NT2/D1 (cell line): ENCODE measurements around the gene GLS.
"Not testable (repeated sequence)": the region's sequence is repeated elsewhere in the genome, so short reads cannot be mapped to it uniquely, and the experiment has no call there.

ENCODE experiments used
- DNase-seq: peaks from one replicate; pipeline ENCODE4 v3.0.0-alpha.2; 2011; ENCODE audit warnings: low read depth, low spot score
- H3K27me3 ChIP-seq: 2 replicates; pipeline ENCODE4 v1.6.0; 2011; ENCODE audit warnings: mild to moderate bottlenecking; ENCODE audit not compliant: insufficient read length, insufficient read depth
- H3K36me3 ChIP-seq: 2 replicates; pipeline ENCODE4 v1.6.1; 2011; ENCODE audit warnings: mild to moderate bottlenecking, low read length, mixed read lengths; ENCODE audit not compliant: insufficient read depth, insufficient read length
- H3K4me1 ChIP-seq: 2 replicates; pipeline ENCODE4 v1.5.1; 2011; ENCODE audit not compliant: insufficient read depth, insufficient read length
- H3K4me3 ChIP-seq: 2 replicates; pipeline ENCODE4 v1.5.1; 2011; ENCODE audit warnings: low read depth; ENCODE audit not compliant: insufficient read length
- H3K9ac ChIP-seq: 2 replicates; pipeline ENCODE4 v1.6.0; 2011; ENCODE audit warnings: low read depth; ENCODE audit not compliant: insufficient read length
- H3K9me3 ChIP-seq: 2 replicates; pipeline ENCODE4 v1.5.1; 2011; ENCODE audit warnings: mild to moderate bottlenecking, low read length; ENCODE audit not compliant: insufficient read depth
- SUZ12 ChIP-seq: IDR thresholded peaks from 2 replicates; pipeline ENCODE4 v1.6.1; 2011; ENCODE audit not compliant: insufficient read length, insufficient read depth; ENCODE audit errors: extremely low read depth
- YY1 ChIP-seq: IDR thresholded peaks from 2 replicates; pipeline ENCODE4 v1.6.1; 2011; ENCODE audit not compliant: insufficient read length, insufficient read depth
- ZNF274 ChIP-seq: IDR thresholded peaks from 2 replicates; pipeline ENCODE4 v1.6.1; 2011; ENCODE audit warnings: mild to moderate bottlenecking, low read depth, low read length

GLS gene

DNA sequence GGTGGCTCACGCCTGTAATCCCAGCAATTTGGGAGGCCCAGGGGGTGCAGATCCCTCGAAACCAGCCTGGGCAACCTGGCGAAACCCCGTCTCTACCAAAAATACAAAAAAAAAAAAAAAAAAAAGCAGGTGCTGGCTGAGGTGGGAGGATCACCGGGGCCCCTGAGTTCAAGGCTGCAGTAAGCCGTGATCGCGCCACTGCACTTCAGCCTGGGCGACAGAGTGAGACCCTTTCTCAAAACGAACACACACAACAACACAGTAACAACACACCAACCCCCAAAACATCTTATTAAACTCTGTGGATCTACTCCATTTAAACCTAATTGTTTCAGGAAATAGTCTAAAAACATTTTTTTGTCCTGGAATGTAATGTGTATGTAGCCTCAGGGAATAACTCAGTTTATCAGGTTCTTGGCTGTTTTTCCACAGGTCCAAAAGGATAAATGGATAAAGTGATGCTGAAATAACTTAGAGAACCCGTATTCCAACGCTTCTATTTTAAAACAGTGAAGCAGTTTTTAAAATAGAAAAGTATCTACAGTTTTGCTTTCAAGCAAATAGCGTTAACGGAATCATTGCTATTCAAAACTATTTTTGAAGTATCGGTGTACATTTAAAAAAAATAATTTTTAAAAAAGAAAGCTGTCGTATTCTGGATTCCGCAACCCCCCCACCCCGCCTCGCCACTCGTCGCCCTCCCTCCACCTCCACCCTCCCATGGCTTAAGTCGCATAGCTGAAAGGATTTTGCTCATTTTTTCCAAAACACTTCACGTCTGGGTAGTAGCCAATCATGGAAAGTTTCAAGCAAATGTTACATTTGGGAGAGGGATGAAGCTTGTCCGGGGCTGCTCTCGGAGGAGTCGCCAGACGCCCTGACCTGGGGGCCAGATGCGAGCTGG lies 895 bp upstream of the GLS start:
- Histone ChIP-seq H3K9ac (peak overlapping the region; percentile 82), H3K4me1 (no peaks in the 10 kb centered on the region), H3K4me3 (peak overlapping the region; percentile 93), H3K36me3 (peaks cover 22% of the 10 kb centered on the region), H3K27me3 (peaks cover 5% of the 10 kb centered on the region), H3K9me3 (no peaks in the 10 kb centered on the region)
- no peak for TF ChIP-seq SUZ12
- no peak for TF ChIP-seq YY1
- TF ChIP-seq ZNF274 = no peak
- no peak for DNase-seq

GRCh38 chr2:190881084-190881597 lies 520 bp downstream of the GLS start:
- no peak for DNase-seq
- peaks cover 24% of the 10 kb centered on the region for H3K36me3 ChIP-seq
- H3K4me1 ChIP-seq = no peaks in the 10 kb centered on the region
- H3K4me3 ChIP-seq = peak overlapping the region; percentile 93
- no peaks in the 10 kb centered on the region for H3K9me3 ChIP-seq
- H3K27me3 ChIP-seq = peaks cover 5% of the 10 kb centered on the region
- TF ChIP-seq SUZ12 (no peak), ZNF274 (no peak), YY1 (no peak)
- H3K9ac ChIP-seq = peak overlapping the region; percentile 88

DNA sequence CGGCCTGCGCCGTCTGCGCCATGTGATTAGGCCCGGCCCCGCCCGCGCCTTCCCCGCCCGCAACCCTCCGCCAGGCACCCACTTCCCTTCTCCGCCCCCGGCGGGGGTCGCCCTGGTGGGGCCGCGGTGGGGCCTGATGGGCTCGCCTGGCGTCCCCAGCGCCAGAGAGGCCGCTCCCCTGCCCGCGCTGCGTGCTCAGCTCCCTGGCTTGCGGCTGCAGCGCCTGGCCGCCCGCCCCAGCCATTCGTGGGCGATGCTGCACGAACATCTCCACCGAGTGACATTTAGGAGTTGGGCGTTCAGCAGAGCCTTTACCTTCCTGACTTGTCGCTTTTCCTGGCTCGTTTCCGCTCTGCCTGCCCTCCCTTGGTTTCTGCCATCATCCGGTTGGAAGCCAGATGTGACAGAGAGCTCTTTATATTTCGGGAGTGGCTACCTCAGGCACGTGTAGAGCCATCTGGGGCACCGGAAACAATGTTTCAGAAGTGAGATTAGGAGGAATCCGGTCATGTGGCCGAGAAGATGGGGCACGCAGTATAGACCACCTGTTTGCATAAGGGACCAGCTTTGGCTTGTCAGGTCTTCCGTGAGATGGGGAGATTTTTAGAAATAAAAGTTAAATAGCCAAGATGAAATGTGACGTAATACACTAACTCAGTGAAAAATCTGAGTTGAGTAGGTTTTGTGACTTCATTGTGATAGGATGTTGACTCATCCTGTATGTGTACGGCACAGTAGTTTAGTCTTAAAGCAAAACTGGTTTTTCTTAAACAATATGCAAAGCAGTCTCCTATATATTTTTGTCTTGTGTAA lies 1.2 kb downstream of the GLS start:
- peak overlapping the region; percentile 88 for H3K9ac ChIP-seq
- no peak for DNase-seq
- TF ChIP-seq YY1 = no peak
- TF ChIP-seq SUZ12 = no peak
- no peak for TF ChIP-seq ZNF274
- peaks cover 5% of the 10 kb centered on the region for H3K27me3 ChIP-seq
- H3K36me3 ChIP-seq = peaks cover 27% of the 10 kb centered on the region
- H3K4me3 ChIP-seq = peak overlapping the region; percentile 93
- H3K9me3 ChIP-seq = no peaks in the 10 kb centered on the region
- no peaks in the 10 kb centered on the region for H3K4me1 ChIP-seq

DNA sequence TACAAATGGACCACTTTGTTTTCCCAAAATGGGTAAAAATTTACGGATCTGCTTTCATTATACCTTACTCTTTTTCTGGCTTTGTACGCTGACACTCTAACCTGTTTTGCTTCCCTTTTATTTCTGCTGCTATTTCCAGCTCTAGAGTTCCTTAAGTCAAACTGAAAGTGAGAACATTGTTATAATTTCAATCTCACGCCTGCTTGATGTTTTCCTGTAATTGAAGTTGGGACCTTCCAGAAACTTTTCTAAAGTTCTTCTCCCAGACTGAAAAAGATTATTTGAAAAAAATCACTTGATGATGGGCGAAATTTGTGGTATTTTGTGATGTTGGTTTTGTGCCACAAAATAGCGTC lies 1.8 kb downstream of the GLS start:
- Histone ChIP-seq H3K27me3 (peaks cover 5% of the 10 kb centered on the region), H3K9me3 (no peaks in the 10 kb centered on the region), H3K9ac (peak overlapping the region; percentile 88), H3K4me1 (no peaks in the 10 kb centered on the region), H3K36me3 (peaks cover 27% of the 10 kb centered on the region), H3K4me3 (peak overlapping the region; percentile 93)
- TF ChIP-seq YY1 (no peak), SUZ12 (no peak), ZNF274 (no peak)
- no peak for DNase-seq

GRCh38 chr2:190882856-190883582 lies 2.4 kb downstream of the GLS start:
- Histone ChIP-seq H3K9ac (peak overlapping the region; percentile 47), H3K4me1 (no peaks in the 10 kb centered on the region), H3K9me3 (no peaks in the 10 kb centered on the region), H3K36me3 (peaks cover 27% of the 10 kb centered on the region), H3K4me3 (peak overlapping the region; percentile 93), H3K27me3 (peaks cover 5% of the 10 kb centered on the region)
- no peak for DNase-seq
- TF ChIP-seq YY1 (no peak), SUZ12 (no peak), ZNF274 (no peak)

GRCh38 chr2:190885844-190886243 lies 5.2 kb downstream of the GLS start:
- H3K4me1 ChIP-seq, DNase-seq, H3K27me3 ChIP-seq, H3K4me3 ChIP-seq, H3K9me3 ChIP-seq, H3K9ac ChIP-seq: not testable (repeated sequence)
- peaks cover 37% of the 10 kb centered on the region for H3K36me3 ChIP-seq

- no peak overlapping the region for H3K9ac ChIP-seq
- TF ChIP-seq SUZ12 = no peak
- TF ChIP-seq ZNF274 = no peak
- TF ChIP-seq YY1 = no peak
- H3K4me3 ChIP-seq = no peak overlapping the region
- no peak for DNase-seq
- no peaks in the 10 kb centered on the region for H3K27me3 ChIP-seq
- H3K9me3 ChIP-seq = no peaks in the 10 kb centered on the region
- no peaks in the 10 kb centered on the region for H3K4me1 ChIP-seq
- peaks cover 44% of the 10 kb centered on the region for H3K36me3 ChIP-seq
Measured at GRCh38 chr2:190887089-190887488, 6.5 kb downstream of the GLS start.
